ENCODE data around the gene TSPAN15. TPM values are rescaled to one million over a fixed set of nuclear protein-coding genes. Genes with fewer than 3 reads are reported as not detected.

Gene TSPAN15
- total RNA-seq, 1 experiment from 2014 or later = 7.7 TPM

DNA sequence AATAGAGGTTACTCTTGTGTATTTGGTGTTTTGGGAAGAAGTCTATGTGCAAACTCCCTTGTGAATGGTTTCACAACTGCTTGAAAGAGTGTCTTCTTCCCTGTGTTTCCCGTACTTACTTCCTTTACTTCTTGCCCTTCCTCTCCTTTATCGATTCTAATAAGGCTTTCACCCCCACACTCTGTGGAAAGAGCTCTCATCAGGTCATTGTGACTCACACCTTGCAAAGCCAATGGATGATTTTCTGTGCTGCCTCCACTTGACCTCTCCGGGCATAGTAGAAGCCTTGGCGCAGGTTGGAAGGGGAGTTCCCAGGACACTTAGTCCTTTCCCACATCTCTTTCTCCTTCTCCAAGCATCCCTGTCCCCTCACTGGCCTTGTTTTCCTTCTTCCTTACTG is 6.2 kb upstream of the TSPAN15 start:
- no peak overlapping the region for H3T11ph ChIP-seq (ENCODE audit: low read length)
- H3K23ac ChIP-seq (ENCODE audit: insufficient read length, low read depth, low read length) = no peak overlapping the region
- H4K20me1 ChIP-seq (ENCODE audit: control insufficient read depth, insufficient read depth, insufficient read length) = no peaks in the 10 kb centered on the region
- H4K91ac ChIP-seq (ENCODE audit: insufficient read length, low read depth, low read length) = no peak overlapping the region
- no peak overlapping the region for H4K5ac ChIP-seq (ENCODE audit: insufficient read length, low read depth, low read length)
- no peaks in the 10 kb centered on the region for H3K23me2 ChIP-seq (ENCODE audit: insufficient read length, low read depth, low read length, poor library complexity, severe bottlenecking)
- peaks cover 0 to 3% of the 10 kb centered on the region in 2 experiments; a peak in 2 of 5 replicates for H3K9me3 Mint-ChIP-seq
- no peak overlapping the region for H3K4me3 Mint-ChIP-seq
- H3K14ac ChIP-seq (ENCODE audit: insufficient read depth, low read length) = no peak overlapping the region
- no peak overlapping the region for H4K8ac ChIP-seq (replicated peaks; ENCODE audit: insufficient read length, low read depth, low read length)
- H3K56ac ChIP-seq (ENCODE audit: insufficient read length, low read depth, low read length) = no peak overlapping the region
- no peak overlapping the region for H3K4me2 ChIP-seq (ENCODE audit: insufficient read depth, insufficient read length, low read length)
- no peak overlapping the region for H3K4ac ChIP-seq (ENCODE audit: low read depth, low read length)
- peaks cover 73% of the 10 kb centered on the region for H3K27me3 Mint-ChIP-seq (ENCODE audit: low read depth)
- no peak overlapping the region for H3K9ac ChIP-seq (ENCODE audit: extremely low read depth, insufficient read length, low read length)
- TF ChIP-seq, protein P1, sequence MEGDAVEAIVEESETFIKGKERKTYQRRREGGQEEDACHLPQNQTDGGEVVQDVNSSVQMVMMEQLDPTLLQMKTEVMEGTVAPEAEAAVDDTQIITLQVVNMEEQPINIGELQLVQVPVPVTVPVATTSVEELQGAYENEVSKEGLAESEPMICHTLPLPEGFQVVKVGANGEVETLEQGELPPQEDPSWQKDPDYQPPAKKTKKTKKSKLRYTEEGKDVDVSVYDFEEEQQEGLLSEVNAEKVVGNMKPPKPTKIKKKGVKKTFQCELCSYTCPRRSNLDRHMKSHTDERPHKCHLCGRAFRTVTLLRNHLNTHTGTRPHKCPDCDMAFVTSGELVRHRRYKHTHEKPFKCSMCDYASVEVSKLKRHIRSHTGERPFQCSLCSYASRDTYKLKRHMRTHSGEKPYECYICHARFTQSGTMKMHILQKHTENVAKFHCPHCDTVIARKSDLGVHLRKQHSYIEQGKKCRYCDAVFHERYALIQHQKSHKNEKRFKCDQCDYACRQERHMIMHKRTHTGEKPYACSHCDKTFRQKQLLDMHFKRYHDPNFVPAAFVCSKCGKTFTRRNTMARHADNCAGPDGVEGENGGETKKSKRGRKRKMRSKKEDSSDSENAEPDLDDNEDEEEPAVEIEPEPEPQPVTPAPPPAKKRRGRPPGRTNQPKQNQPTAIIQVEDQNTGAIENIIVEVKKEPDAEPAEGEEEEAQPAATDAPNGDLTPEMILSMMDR (conservative IDR thresholded peaks at IDR 0.05) = no peak
- H3K4me1 ChIP-seq (ENCODE audit: insufficient read depth, low read length) = no peaks in the 10 kb centered on the region
- H2BK12ac ChIP-seq (ENCODE audit: insufficient read length, low read depth, low read length) = no peak overlapping the region
- H2BK120ac ChIP-seq (ENCODE audit: low read depth, low read length, poor library complexity, severe bottlenecking) = no peak overlapping the region
- H2AK5ac ChIP-seq (ENCODE audit: insufficient read length, low read length) = no peak overlapping the region
- no peaks in the 10 kb centered on the region for H3K9me3 ChIP-seq (ENCODE audit: control insufficient read depth, low read depth, low read length)
- no peak overlapping the region for H3K27ac Mint-ChIP-seq
- H3K4me1 Mint-ChIP-seq = peaks cover 4 to 5% of the 10 kb centered on the region in 2 experiments
- H3K79me2 ChIP-seq (ENCODE audit: insufficient read depth, low read length) = no peaks in the 10 kb centered on the region
- H2BK5ac ChIP-seq (ENCODE audit: insufficient read length, low read length) = no peak overlapping the region
- no peak overlapping the region for H3K27ac ChIP-seq (ENCODE audit: insufficient read length, low read depth, low read length)
- DNase-seq = no peak
- H2BK15ac ChIP-seq (ENCODE audit: low read depth, low read length) = no peak overlapping the region
- no peaks in the 10 kb centered on the region for H3K79me1 ChIP-seq (ENCODE audit: insufficient read depth, low read depth, low read length, poor library complexity, severe bottlenecking)
- H3K36me3 Mint-ChIP-seq (ENCODE audit: insufficient read depth in 1 of 3, low read depth in 3 of 3) = no peaks in the 10 kb centered on the region
- no peak overlapping the region for H2AFZ ChIP-seq (ENCODE audit: low read length)
- no CpG with 5 or more reads among the region's 4 CpGs for WGBS (ENCODE audit: extremely low coverage, insufficient read length, low lambda C conversion rate)
- H3K27me3 ChIP-seq (ENCODE audit: insufficient read depth, low read length) = no peaks in the 10 kb centered on the region; the same call in 1 of the 2 replicates
- H3K18ac ChIP-seq (ENCODE audit: insufficient read length, low read depth, low read length) = no peak overlapping the region
- no peak overlapping the region for H2BK20ac ChIP-seq (ENCODE audit: low read depth, low read length, poor library complexity, severe bottlenecking)

All from H9 (cell line).